Lower leg skin (tissue), 4 donors: ENCODE measurements around the gene OVOL2. TPM values are rescaled to one million over a fixed set of nuclear protein-coding genes. Genes with fewer than 3 reads are reported as not detected.
"Not testable (repeated sequence)": the region's sequence is repeated elsewhere in the genome, so short reads cannot be mapped to it uniquely, and the experiment has no call there.

ENCODE experiments used
- DNase-seq, 2 donors: peaks; one replicate each; pipeline ENCODE4 v3.0.0-alpha.2; 2019; ENCODE audit warnings: low spot score in 2 of 2
- H3K4me3 ChIP-seq: fragments of 200-600 bp; sonication (generic); 2 replicates; pipeline ENCODE4 v1.5.1; 2017; ENCODE audit warnings: mild to moderate bottlenecking, low read depth; ENCODE audit not compliant: poor library complexity, severe bottlenecking
- CTCF ChIP-seq, 3 donors: fragments of 450-650 bp; IDR thresholded peaks; one replicate each; pipeline ENCODE4 v1.5.1; 2016; ENCODE audit warnings: antibody characterized with exemption in 3 of 3, mild to moderate bottlenecking in 3 of 3, moderate library complexity in 2 of 3
- POLR2A ChIP-seq, 2 donors: fragments of 450-650 bp; IDR thresholded peaks; one replicate each; pipeline ENCODE4 v1.6.1; 2016 to 2017; ENCODE audit warnings: antibody characterized with exemption in 2 of 2, mild to moderate bottlenecking in 1 of 2, moderate library complexity in 1 of 2
- WGBS, 2 donors: methylation state at CpG; one replicate each; pipeline ENCODE4 v1.1.5; 2018; 5-methylcytosine and 5-hydroxymethylcytosine counted together
- intact Hi-C: fragments of 100-400 bp; cut with DNase I; formaldehyde crosslinking; loops from one replicate; pipeline ENCODE4 v1.15.0; 2023; ENCODE audit warnings: low total_unique reads
- total RNA-seq, 4 donors: library from RNA; depleted of rRNA; stranded (reverse); fragments of >200 nt; gene quantifications; one replicate each; pipeline ENCODE4 v1.1.0, GENCODE V29; 2016

Gene OVOL2
- total RNA-seq, 4 donors from 2014 or later = 22.9 to 46.6 (median 31.4) TPM

- no peak overlapping the region for H3K4me3 ChIP-seq
- intact Hi-C loops = no loop called here
- no peak for TF ChIP-seq POLR2A (IDR thresholded peaks at IDR 0.05)
- WGBS, 2 donors = 83 to 88% methylated on average over 5 of the region's 5 CpGs
- DNase-seq = no peak
Measured at GRCh38 chr20:18039063-18039462, 18.7 kb downstream of the OVOL2 start.

DNA sequence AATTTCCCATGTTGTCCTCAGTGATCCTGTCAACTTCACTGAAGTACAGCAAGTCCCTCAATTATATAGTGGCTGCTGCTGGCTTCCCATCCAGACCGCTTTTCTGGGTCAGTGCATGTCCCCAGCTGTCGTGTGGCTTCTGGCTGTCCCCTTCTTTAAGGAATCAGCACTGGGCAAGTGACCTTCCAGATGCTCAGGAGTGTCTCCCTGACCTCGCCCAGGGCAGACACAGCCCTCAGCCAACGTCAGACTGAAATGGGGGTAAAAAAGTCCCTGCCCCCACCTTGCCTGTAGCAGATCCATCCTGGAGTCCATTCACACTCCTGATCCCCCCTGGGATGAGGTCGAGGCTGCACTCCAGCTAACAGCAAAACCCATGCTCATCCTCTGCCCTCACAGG lies 23.7 kb downstream of the OVOL2 start:
- TF ChIP-seq CTCF (IDR thresholded peaks at IDR 0.05) (no peak), POLR2A (IDR thresholded peaks at IDR 0.05) (no peak)
- 68 to 69% methylated on average over 5 of the region's 5 CpGs for WGBS, 2 donors
- intact Hi-C loops = no loop called here
- H3K4me3 ChIP-seq = no peak overlapping the region
- no peak for DNase-seq

DNA sequence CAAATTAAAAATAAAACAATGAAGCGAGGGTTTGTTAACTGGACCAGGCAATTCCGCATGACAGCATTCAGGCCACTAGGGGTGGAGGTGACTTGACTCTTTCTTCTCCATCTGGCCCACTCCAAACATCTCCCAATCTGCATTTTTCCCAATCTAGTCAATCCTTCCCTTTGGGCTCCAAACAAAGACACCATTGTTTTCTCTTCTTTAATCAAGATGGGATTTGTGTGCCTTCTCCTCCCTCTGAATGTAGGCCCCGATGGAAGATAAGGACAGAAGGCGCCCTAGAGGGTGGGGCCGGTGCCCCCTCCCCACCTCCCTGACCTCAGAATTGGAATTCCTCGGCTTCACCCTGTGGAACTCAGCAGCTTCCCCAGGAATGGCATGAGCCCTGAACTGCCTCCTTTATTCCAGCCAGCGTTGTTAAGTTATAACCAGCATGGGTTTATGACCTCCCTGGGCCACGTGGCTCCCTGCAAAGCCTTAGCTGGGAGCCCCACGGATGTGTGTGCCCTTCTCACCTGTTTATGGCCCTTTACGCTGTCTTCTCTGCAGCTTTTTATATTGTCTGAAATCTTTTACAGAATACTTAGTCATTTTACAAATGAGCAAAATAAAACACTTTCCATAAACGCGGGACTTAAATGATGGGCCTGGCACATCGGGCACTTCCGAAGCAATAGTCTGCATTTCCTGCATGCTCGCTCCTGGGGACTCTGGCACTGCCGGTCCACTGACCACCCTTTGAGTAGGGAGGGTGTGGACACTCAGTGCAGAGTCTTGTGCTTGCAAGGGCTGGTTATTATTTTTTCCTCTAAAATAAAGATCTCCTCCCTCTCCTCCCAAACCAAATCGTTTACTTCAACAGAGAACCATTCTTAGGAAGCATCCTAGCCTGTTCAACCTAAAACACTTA lies 24.5 kb downstream of the OVOL2 start:
- no peak for DNase-seq
- intact Hi-C loops = no loop called here
- WGBS, 2 donors = 68 to 76% methylated on average over 17 of the region's 17 CpGs

GRCh38 chr20:18031888-18032509 lies 25.7 kb downstream of the OVOL2 start:
- no peak overlapping the region for H3K4me3 ChIP-seq
- intact Hi-C loops = no loop called here
- DNase-seq = no peak
- TF ChIP-seq POLR2A (IDR thresholded peaks at IDR 0.05) (no peak), CTCF (IDR thresholded peaks at IDR 0.05) (no peak)
- WGBS, 2 donors = 67 to 79% methylated on average over 7 of the region's 7 CpGs

More for the DNA sequence above, 24.5 kb downstream of the OVOL2 start:
- no peak overlapping the region for H3K4me3 ChIP-seq
- no peak for TF ChIP-seq POLR2A (IDR thresholded peaks at IDR 0.05)
- TF ChIP-seq CTCF (IDR thresholded peaks at IDR 0.05) = no peak

- no peak overlapping the region for H3K4me3 ChIP-seq
- intact Hi-C loops = no loop called here
- 84 to 91% methylated on average over 15 of the region's 15 CpGs for WGBS, 2 donors
- TF ChIP-seq POLR2A (IDR thresholded peaks at IDR 0.05) = no peak
- no peak for TF ChIP-seq CTCF (IDR thresholded peaks at IDR 0.05)
- DNase-seq = no peak
Measured at GRCh38 chr20:18031050-18031449, 26.7 kb downstream of the OVOL2 start.

DNA sequence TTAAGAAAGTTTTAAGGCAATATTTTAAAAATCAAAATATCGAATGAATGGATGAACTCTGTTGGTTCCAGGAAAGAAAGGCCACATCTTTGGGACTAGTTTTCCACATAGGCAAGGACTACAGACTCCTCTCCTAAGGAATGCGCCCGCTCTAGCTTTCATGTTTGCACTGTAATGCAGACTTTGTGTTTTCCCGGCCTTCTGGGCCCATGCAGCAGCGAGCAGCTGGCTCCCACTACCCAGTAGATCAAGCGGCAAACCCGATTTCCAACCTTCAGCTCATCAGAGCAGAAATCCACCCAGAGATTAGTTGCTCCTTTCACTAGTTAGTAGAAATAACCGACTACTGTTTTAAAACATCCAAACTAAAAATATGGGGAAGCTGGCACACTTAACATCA lies 27.7 kb downstream of the OVOL2 start:
- WGBS, 2 donors = 85 to 88% methylated on average over 8 of the region's 8 CpGs
- intact Hi-C loops = no loop called here
- DNase-seq = no peak
- TF ChIP-seq CTCF (IDR thresholded peaks at IDR 0.05) (no peak), POLR2A (IDR thresholded peaks at IDR 0.05) (no peak)
- H3K4me3 ChIP-seq = no peak overlapping the region

DNA sequence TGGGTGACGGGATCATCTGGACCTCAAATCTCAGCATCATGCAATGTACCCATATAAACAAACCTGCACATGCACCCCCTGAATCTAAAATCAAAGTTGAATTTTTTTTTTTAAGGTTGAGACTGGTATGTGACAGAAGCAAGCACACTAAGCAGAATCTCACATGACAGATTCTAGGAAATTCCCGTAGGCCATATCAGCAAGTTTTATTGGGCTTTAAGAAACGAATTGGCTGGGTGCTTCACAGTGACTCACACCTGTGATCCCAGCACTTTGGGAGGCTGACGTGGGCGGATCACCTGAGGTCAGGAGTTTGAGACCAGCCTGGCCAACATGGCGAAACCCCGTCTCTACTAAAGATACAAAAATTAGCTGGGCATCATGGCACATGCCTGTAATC lies 30.7 kb downstream of the OVOL2 start:
- DNase-seq, H3K4me3 ChIP-seq, intact Hi-C loops: not testable (repeated sequence)
- WGBS, 2 donors = 75 to 83% methylated on average over 7 of the region's 7 CpGs
